ENCODE results near the gene BTN3A1. TPM values are rescaled to one million over a fixed set of nuclear protein-coding genes. Genes with fewer than 3 reads are reported as not detected.

The BTN3A1 gene
- total RNA-seq, 2 donors from 2014 or later, result 1.9 to 2.0 TPM

GRCh38 chr6:26387565-26387964 is 14.5 kb upstream of the BTN3A1 start:
- no peaks in the 10 kb centered on the region for H3K27me3 Mint-ChIP-seq (ENCODE audit: insufficient read depth)
- H3K9me3 Mint-ChIP-seq, result no peaks in the 10 kb centered on the region
- H3K4me1 Mint-ChIP-seq, result peaks cover 18% of the 10 kb centered on the region
- peaks cover 20% of the 10 kb centered on the region for H3K36me3 Mint-ChIP-seq (ENCODE audit: low read depth)
- H3K4me3 Mint-ChIP-seq, result no peak overlapping the region
- Histone ChIP-seq H3K9ac (ENCODE audit: extremely low read depth, low read length, poor library complexity, severe bottlenecking) (no peak overlapping the region), H3K36me3 (ENCODE audit: control insufficient read depth, insufficient read depth, low read length) (no peaks in the 10 kb centered on the region), H3K9me3 (ENCODE audit: control insufficient read depth, low read length) (no peaks in the 10 kb centered on the region), H3K4me1 (ENCODE audit: control insufficient read depth, insufficient read depth, low read length) (no peaks in the 10 kb centered on the region), H3K4me3 (ENCODE audit: low read length) (no peak overlapping the region), H3K27ac (ENCODE audit: low read depth, low read length) (no peak overlapping the region), H3K27me3 (ENCODE audit: control insufficient read depth, insufficient read depth, low read length, poor library complexity, severe bottlenecking) (no peaks in the 10 kb centered on the region)
- H3K27ac Mint-ChIP-seq, result no peak overlapping the region
- no peak for DNase-seq
- TF ChIP-seq CTCF (conservative IDR thresholded peaks at IDR 0.05), result no peak

- H3K9me3 Mint-ChIP-seq, result no peaks in the 10 kb centered on the region
- TF ChIP-seq CTCF (conservative IDR thresholded peaks at IDR 0.05), result no peak
- H3K4me1 ChIP-seq (ENCODE audit: control insufficient read depth, insufficient read depth, low read length), result no peaks in the 10 kb centered on the region
- H3K9me3 ChIP-seq (ENCODE audit: control insufficient read depth, low read length), result no peaks in the 10 kb centered on the region
- no peak overlapping the region for H3K9ac ChIP-seq (ENCODE audit: extremely low read depth, low read length, poor library complexity, severe bottlenecking)
- no peaks in the 10 kb centered on the region for H3K36me3 ChIP-seq (ENCODE audit: control insufficient read depth, insufficient read depth, low read length)
- H3K27ac ChIP-seq (ENCODE audit: low read depth, low read length), result no peak overlapping the region
- H3K27me3 Mint-ChIP-seq (ENCODE audit: insufficient read depth), result no peaks in the 10 kb centered on the region
- no peak overlapping the region for H3K4me3 ChIP-seq (ENCODE audit: low read length)
- DNase-seq, result peak; percentile 67
- peaks cover 18% of the 10 kb centered on the region for H3K4me1 Mint-ChIP-seq
- 59 to 70% methylated on average over 2 to 6 of the region's 6 CpGs for WGBS, 2 experiments (ENCODE audit: insufficient coverage in 1 of 2, insufficient read length in 1 of 2)
- peaks cover 20% of the 10 kb centered on the region for H3K36me3 Mint-ChIP-seq (ENCODE audit: low read depth)
- no peak overlapping the region for H3K4me3 Mint-ChIP-seq
- no peaks in the 10 kb centered on the region for H3K27me3 ChIP-seq (ENCODE audit: control insufficient read depth, insufficient read depth, low read length, poor library complexity, severe bottlenecking)
- H3K27ac Mint-ChIP-seq, result peak overlapping the region; percentile 49
Measured at GRCh38 chr6:26388014-26388413, 14.1 kb upstream of the BTN3A1 start.

- H3K4me1 Mint-ChIP-seq, result peaks cover 18% of the 10 kb centered on the region
Measured at GRCh38 chr6:26388441-26388840, 13.6 kb upstream of the BTN3A1 start.

More at GRCh38 chr6:26388441-26388840, 13.6 kb upstream of the BTN3A1 start:
- H3K9me3 ChIP-seq (ENCODE audit: control insufficient read depth, low read length), result no peaks in the 10 kb centered on the region
- H3K4me1 ChIP-seq (ENCODE audit: control insufficient read depth, insufficient read depth, low read length), result no peaks in the 10 kb centered on the region
- WGBS, 2 experiments (ENCODE audit: insufficient coverage in 1 of 2, insufficient read length in 1 of 2), result 95% methylated on average over 1 of the region's 1 CpG; no CpG with 5 or more reads in 1 of the 2 experiments
- H3K4me3 Mint-ChIP-seq, result no peak overlapping the region
- H3K27me3 Mint-ChIP-seq (ENCODE audit: insufficient read depth), result no peaks in the 10 kb centered on the region
- no peak overlapping the region for H3K9ac ChIP-seq (ENCODE audit: extremely low read depth, low read length, poor library complexity, severe bottlenecking)
- no peak for TF ChIP-seq CTCF (conservative IDR thresholded peaks at IDR 0.05)
- no peaks in the 10 kb centered on the region for H3K9me3 Mint-ChIP-seq
- peak overlapping the region; percentile 49 for H3K27ac Mint-ChIP-seq
- H3K27ac ChIP-seq (ENCODE audit: low read depth, low read length), result no peak overlapping the region
- H3K4me3 ChIP-seq (ENCODE audit: low read length), result no peak overlapping the region
- DNase-seq, result peak; percentile 12
- H3K36me3 Mint-ChIP-seq (ENCODE audit: low read depth), result peaks cover 20% of the 10 kb centered on the region
- H3K36me3 ChIP-seq (ENCODE audit: control insufficient read depth, insufficient read depth, low read length), result no peaks in the 10 kb centered on the region
- no peaks in the 10 kb centered on the region for H3K27me3 ChIP-seq (ENCODE audit: control insufficient read depth, insufficient read depth, low read length, poor library complexity, severe bottlenecking)

All from endodermal cell (in vitro differentiated cells).